HepG2 (cell line): ENCODE results near the gene ARMC5. TPM values are rescaled to one million over a fixed set of nuclear protein-coding genes. Genes with fewer than 3 reads are reported as not detected.
A peak's percentile ranks its signal among the peaks of the same experiment; 100 is the strongest.

Experiments used
- ETV5 ChIP-seq: IDR thresholded peaks from 2 replicates; pipeline ENCODE4 v1.6.1; 2018; ENCODE audit warnings: missing biosample characterization, missing genetic modification reagents, inconsistent platforms, borderline replicate concordance
- HNF4G ChIP-seq, 2 experiments: sonication (generic) in 1 of 2; formaldehyde crosslinking in 1 of 2; IDR thresholded peaks; 2 replicates each; pipeline versions ENCODE4 v1.4.0 to v1.6.1; 2011 to 2020; ENCODE audit warnings: borderline replicate concordance in 2 of 2, low read depth in 2 of 2, mild to moderate bottlenecking in 2 of 2, low read length in 1 of 2, missing genetic modification reagents in 1 of 2, moderate library complexity in 1 of 2
- KMT2B ChIP-seq: IDR thresholded peaks from 2 replicates; pipeline ENCODE4 v1.6.1; 2016; ENCODE audit warnings: missing genetic modification reagents, missing compliant biosample characterization
- NFATC3 ChIP-seq: sonication (generic); formaldehyde crosslinking; IDR thresholded peaks from 2 replicates; pipeline ENCODE4 v1.5.1; 2020; ENCODE audit warnings: mild to moderate bottlenecking, missing genetic modification reagents
- TEAD2 ChIP-seq: sonication (generic); formaldehyde crosslinking; IDR thresholded peaks from 2 replicates; pipeline ENCODE4 v1.9.0; 2021; ENCODE audit warnings: missing genetic modification reagents
- ZNF407 ChIP-seq: sonication (generic); formaldehyde crosslinking; IDR thresholded peaks from one replicate; pipeline ENCODE4 v1.5.1; 2020; ENCODE audit warnings: mild to moderate bottlenecking, missing genetic modification reagents; ENCODE audit errors: not compliant biosample characterization
- polyA plus RNA-seq, 8 experiments: library from polyadenylated mRNA; depleted of rRNA in 3 of 8; stranded (reverse) in 7 of 8; unstranded in 1 of 8; fragments of >200 nt; fragmentation: Illumina TruSeq in 4 of 8; extraction: Trizol in 4 of 8; gene quantifications; 2 replicates each; pipeline versions ENCODE4 v1.2.1 to v1.2.3, GENCODE V29; 2011 to 2016; ENCODE audit warnings: low read depth in 4 of 8, missing spikeins in 1 of 8, mixed read lengths in 1 of 8; ENCODE audit not compliant: insufficient read depth in 1 of 8
- total RNA-seq, 5 experiments: library from RNA; depleted of rRNA; stranded (reverse); fragments of >200 nt; fragmentation: Illumina TruSeq; extraction: Trizol; gene quantifications; 2 replicates each; pipeline ENCODE4 v1.2.3, GENCODE V29; 2016; ENCODE audit warnings: low read depth in 1 of 5
- TF ChIP-seq, protein P1 (sequence below): sonication (generic); formaldehyde crosslinking; IDR thresholded peaks from 2 replicates; pipeline ENCODE4 v1.5.0; 2020; ENCODE audit warnings: mild to moderate bottlenecking, missing genetic modification reagents, borderline replicate concordance
- TF ChIP-seq, protein P2 (sequence below): sonication (generic); formaldehyde crosslinking; IDR thresholded peaks from 2 replicates; pipeline ENCODE4 v1.4.0; 2020; ENCODE audit warnings: missing genetic modification reagents

ARMC5 gene
- total and polyA plus RNA-seq, 2 of the 13 experiments (the other 11 are each of a cell fraction or from before 2014, with no cell fraction given): 10.8 to 22.3 TPM

GRCh38 chr16:31458844-31459686, at the start of gene ARMC5 (continued):
- 0 out of 2 replicates have a peak, but pooled peaks have one; percentile 82 for TF ChIP-seq TEAD2 (CRISPR knock-in tag)
- TF ChIP-seq, protein P1, sequence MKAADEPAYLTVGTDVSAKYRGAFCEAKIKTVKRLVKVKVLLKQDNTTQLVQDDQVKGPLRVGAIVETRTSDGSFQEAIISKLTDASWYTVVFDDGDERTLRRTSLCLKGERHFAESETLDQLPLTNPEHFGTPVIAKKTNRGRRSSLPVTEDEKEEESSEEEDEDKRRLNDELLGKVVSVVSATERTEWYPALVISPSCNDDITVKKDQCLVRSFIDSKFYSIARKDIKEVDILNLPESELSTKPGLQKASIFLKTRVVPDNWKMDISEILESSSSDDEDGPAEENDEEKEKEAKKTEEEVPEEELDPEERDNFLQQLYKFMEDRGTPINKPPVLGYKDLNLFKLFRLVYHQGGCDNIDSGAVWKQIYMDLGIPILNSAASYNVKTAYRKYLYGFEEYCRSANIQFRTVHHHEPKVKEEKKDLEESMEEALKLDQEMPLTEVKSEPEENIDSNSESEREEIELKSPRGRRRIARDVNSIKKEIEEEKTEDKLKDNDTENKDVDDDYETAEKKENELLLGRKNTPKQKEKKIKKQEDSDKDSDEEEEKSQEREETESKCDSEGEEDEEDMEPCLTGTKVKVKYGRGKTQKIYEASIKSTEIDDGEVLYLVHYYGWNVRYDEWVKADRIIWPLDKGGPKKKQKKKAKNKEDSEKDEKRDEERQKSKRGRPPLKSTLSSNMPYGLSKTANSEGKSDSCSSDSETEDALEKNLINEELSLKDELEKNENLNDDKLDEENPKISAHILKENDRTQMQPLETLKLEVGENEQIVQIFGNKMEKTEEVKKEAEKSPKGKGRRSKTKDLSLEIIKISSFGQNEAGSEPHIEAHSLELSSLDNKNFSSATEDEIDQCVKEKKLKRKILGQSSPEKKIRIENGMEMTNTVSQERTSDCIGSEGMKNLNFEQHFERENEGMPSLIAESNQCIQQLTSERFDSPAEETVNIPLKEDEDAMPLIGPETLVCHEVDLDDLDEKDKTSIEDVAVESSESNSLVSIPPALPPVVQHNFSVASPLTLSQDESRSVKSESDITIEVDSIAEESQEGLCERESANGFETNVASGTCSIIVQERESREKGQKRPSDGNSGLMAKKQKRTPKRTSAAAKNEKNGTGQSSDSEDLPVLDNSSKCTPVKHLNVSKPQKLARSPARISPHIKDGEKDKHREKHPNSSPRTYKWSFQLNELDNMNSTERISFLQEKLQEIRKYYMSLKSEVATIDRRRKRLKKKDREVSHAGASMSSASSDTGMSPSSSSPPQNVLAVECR (CRISPR knock-in tag): peak; percentile 96
- TF ChIP-seq, protein P2, sequence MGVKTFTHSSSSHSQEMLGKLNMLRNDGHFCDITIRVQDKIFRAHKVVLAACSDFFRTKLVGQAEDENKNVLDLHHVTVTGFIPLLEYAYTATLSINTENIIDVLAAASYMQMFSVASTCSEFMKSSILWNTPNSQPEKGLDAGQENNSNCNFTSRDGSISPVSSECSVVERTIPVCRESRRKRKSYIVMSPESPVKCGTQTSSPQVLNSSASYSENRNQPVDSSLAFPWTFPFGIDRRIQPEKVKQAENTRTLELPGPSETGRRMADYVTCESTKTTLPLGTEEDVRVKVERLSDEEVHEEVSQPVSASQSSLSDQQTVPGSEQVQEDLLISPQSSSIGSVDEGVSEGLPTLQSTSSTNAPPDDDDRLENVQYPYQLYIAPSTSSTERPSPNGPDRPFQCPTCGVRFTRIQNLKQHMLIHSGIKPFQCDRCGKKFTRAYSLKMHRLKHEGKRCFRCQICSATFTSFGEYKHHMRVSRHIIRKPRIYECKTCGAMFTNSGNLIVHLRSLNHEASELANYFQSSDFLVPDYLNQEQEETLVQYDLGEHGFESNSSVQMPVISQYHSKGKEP (CRISPR knock-in tag): 0 out of 2 replicates have a peak, but pooled peaks have one; percentile 32
- peak; percentile 69; the same call in 1 of the 2 replicates for TF ChIP-seq NFATC3 (CRISPR knock-in tag)
- peak; percentile 93 for TF ChIP-seq ETV5 (CRISPR knock-in tag)
- peak; percentile 45 for TF ChIP-seq ZNF407 (CRISPR knock-in tag)
- TF ChIP-seq KMT2B (CRISPR knock-in tag): peak; percentile 69
- no peak for TF ChIP-seq HNF4G (IDR thresholded peaks at IDR 0.05; ENCODE audit: borderline replicate concordance, low read depth, low read length)
- TF ChIP-seq HNF4G (CRISPR knock-in tag; IDR thresholded peaks at IDR 0.05; ENCODE audit: borderline replicate concordance, low read depth): peak; percentile 42; the same call in 1 of the 2 replicates
